ENCODE measurements around the gene SYT12.

The SYT12 gene

GRCh38 chr11:67027943-67028542, 5.1 kb downstream of the SYT12 start:
- DNase-seq (ENCODE audit: low read depth in 2 of 2): no peak

GRCh38 chr11:67029146-67029545, 6.2 kb downstream of the SYT12 start:
- DNase-seq (ENCODE audit: low read depth in 2 of 2): no peak

GRCh38 chr11:67030976-67031375, 8.0 kb downstream of the SYT12 start:
- no peak for DNase-seq (ENCODE audit: low read depth in 2 of 2)

- no peak for DNase-seq (ENCODE audit: low read depth in 2 of 2)
Measured at GRCh38 chr11:67031791-67032561, 9.0 kb downstream of the SYT12 start.

DNA sequence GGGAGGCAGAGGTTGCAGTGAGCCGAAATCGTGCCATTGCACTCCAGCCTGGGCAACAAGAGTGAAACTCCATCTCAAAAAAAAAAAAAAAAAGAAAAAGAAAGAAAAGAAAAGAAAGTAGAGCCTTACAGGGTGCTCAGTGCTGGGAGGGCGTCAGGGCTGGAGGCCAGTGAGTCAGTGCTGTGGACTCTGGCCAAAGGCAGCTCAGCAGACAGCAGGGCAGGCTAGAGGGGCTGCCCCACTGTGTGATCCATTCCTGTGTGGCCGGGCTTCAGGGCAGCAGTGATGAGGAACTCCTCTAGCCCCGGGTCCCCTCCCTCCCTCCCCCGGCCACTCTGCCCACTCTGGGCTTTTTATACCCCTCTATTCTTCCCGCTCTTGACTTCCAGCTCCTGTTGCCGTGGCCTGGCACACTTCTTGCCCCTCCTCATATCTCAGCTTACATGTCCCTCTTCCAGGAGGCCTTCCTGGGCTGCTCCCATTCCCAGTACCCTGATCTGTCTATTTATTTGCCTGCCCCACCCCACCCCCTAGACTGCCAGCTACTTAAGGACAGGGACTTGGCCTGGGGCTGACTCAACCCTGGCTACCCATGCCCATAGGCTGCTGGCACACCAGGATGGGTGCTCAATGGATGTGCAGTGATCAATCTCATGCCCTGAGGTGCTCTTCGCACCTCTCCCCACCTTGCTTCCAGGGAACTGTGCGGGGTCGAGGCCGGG, 10.1 kb downstream of the SYT12 start:
- no peak for DNase-seq (ENCODE audit: low read depth in 2 of 2)

DNA sequence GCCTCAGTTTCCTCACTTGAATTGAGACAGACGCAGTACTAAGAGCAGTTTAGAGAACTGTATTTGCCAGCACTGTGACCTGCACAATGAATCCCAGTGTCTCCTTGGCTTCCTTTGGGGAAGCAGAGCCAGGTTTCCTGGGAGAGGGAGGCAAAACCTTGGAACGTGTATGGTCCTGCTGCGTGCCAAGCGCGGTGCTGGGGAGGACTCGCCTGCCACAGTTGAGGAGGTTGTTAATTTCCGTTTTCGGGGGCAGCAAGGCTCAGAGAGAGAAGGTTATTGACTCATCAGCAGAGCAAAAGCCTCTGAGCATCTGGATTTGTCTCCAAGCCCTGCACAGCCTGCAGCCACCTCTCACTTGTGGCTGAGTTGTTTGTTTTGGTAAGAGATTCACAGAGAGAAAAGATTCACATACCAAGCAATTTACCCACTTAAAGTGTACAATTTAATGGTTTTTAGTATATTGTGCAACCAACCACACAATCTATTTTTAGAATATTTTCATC, 10.8 kb downstream of the SYT12 start:
- no peak for DNase-seq (ENCODE audit: low read depth in 2 of 2)

DNA sequence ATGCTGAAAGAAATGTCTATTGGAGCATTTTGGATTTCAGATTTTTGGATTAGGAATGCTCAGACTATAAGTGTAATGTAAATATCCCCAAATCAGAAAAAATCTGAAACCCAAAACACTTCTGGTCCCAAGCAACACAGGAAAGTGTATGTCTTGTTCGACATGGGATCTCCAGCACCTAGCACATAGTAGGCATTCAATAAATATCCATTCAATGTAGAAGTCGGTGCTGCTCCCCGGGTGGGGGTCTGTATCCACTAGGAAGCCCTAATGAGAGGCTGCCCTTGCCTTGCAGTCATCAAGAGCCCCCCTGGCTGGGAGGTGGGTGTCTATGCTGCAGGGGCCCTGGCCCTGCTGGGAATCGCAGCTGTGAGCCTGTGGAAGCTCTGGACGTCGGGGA, 11.4 kb downstream of the SYT12 start:
- DNase-seq (ENCODE audit: low read depth in 2 of 2): no peak

DNA sequence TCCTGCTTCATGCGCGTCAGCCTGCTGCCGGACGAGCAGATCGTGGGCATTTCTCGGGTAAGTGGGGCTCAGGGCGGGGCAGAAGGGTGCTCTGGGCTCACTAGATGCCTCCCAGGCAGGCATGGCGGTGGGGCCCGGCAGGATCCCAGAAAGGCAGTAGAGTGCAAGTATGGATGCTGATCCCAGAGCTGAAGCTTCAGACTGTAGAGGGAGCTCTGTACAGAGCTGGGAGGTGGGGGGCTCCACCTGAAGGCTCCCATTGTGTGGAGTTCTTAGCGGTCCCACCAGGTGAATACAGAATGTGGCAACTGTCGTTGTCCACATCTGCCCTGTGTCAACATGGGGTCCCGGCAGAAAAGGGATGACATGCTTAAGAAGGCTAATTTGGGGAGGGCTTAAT, 17.2 kb downstream of the SYT12 start:
- no peak for DNase-seq (ENCODE audit: low read depth in 2 of 2)

- DNase-seq (ENCODE audit: low read depth in 2 of 2): no peak
Measured at GRCh38 chr11:67041602-67042001, 18.7 kb downstream of the SYT12 start.

DNA sequence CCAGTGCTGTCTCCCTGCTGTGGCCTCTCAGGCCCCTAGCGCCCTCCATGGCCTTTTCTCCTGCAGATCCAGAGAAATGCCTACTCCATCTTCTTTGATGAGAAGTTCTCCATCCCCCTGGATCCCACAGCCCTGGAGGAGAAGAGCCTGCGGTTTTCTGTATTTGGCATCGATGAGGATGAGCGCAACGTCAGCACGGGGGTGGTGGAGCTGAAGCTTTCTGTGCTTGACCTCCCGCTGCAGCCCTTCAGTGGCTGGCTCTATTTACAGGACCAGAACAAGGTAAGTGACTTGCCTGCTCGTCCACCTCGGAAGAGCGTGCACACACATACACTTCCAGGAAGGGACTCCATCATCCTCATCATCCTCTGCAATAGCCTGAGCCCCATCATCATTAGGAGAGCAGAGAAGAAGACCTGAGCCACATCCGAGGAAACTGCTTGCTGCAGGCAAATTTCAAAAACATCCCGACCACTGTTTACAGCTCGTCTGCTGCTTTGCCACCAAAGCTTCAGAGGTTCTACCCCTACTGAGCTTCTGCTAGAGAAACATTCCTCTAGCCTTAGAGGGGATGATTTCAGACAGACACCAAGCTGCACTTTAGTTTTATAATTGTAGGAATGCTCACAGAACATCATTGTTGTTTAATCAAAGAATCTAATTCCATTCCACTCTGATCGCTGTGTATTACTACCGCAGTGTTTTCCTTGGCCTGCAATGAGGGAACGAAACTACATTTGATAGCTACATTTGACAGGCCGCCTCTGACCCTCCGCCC, 20.8 kb downstream of the SYT12 start:
- DNase-seq (ENCODE audit: low read depth in 2 of 2): no peak

DNA sequence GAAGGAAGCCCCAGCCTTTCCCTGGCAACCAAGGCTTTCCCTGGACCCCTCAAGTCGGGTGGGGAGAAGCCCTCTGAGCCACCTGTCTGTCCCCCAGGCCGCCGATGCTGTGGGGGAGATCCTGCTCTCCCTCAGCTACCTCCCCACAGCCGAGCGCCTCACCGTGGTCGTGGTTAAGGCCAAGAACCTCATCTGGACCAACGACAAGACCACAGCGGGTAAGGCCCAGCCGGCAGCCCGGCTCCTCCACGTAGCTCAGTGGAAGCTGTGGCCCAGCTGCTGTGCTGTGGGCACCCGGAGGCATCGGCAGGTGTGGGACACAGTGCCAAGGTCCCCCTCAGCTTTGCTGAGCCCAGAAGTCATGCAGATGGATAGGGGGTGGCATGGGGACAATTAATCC, 21.6 kb downstream of the SYT12 start:
- DNase-seq (ENCODE audit: low read depth in 2 of 2): no peak

DNA sequence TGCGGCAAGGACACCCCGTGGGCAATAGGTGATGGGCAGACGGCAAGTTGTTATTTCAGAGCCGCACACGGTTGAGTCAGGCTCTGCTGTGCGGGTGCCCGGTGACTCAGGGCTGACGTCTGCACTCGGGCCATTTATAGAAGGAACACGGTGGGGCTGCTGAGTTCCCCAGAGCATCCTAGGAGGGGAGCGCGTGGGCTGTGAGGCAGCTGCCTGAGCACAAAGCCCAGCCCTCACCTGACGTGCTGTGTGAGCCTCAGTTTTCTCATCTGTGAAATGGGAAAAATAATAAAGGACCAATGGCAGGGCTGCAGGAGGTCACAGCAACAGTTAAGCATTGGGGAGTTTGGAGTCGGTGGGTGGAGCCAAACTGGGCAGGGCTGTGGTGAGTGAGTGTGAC, 22.4 kb downstream of the SYT12 start:
- no peak for DNase-seq (ENCODE audit: low read depth in 2 of 2)

GRCh38 chr11:67048515-67049130, 25.7 kb downstream of the SYT12 start:
- DNase-seq (ENCODE audit: low read depth in 2 of 2): no peak

DNA sequence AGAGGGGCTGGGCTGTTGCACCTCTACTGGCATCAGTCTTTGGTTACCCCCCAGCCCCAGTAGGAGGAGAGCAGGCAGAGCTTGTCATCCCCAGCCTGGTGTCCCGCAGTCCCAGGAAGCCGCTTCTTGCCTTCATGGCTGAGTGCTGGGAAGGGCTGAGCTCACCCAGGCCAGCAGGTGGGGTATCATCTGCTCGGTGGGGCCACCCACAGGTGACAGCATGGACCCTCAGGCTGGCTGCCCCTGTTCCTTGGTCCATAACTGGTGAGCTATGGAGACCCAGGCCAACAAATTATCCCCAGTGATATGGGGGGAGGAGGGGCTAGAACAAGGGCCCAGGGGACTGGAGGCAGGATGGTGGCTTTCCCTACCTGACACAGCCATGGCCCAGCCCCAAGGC, 27.2 kb downstream of the SYT12 start:
- no peak for DNase-seq (ENCODE audit: low read depth in 2 of 2)

- DNase-seq (ENCODE audit: low read depth in 2 of 2): no peak
Measured at GRCh38 chr11:67051180-67051893, 28.4 kb downstream of the SYT12 start.

- no peak for DNase-seq (ENCODE audit: low read depth in 2 of 2)
Measured at GRCh38 chr11:67051945-67052488, 29.1 kb downstream of the SYT12 start.

- DNase-seq (ENCODE audit: low read depth in 2 of 2): no peak
Measured at GRCh38 chr11:67052891-67053290, 30.0 kb downstream of the SYT12 start.

DNA sequence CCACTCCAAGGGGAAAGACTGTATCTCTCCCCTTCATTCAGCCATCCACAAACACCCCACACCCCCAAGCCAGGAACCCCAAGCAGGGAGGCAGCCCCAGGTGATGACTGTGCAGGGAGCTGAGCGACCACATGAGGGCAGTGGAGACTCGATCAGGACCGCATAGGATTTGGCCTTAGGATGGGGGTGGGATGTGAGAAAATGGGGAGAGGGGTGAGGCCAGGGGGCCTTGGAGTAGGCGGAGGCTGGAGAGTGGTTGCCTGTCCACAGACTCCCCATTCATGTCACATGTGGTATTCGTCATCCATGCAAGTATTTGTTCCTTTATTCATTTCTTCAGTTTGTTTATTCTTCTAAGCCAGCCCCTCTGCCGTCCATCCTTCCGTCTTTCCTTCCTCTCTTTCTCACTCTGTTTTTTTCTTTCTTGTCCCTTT, 31.0 kb downstream of the SYT12 start:
- DNase-seq (ENCODE audit: low read depth in 2 of 2): no peak

DNA sequence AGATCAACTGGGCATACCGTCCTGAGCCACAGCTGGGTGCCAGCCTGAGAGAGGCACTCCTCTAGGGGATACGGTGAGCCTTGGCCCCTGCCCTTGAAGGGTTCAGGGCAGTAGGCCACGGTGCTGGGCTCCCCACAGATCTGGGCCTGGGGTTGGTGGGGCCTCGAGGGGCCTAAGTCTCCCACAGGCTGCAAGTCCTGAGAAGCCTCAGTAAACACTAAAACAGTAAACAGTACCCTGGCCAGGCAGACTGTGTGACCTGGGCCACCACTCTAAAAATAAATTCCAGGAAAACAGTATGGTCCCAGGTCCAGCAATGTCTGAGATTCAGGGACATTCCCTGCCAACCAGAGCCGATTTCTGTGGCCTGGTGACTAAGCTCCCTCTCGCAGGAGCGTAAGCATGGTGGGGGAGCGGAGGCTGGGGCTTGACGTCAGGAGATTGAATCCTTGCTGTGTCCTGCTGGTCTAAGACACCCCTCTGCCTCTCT, 31.5 kb downstream of the SYT12 start:
- no peak for DNase-seq (ENCODE audit: low read depth in 2 of 2)

DNA sequence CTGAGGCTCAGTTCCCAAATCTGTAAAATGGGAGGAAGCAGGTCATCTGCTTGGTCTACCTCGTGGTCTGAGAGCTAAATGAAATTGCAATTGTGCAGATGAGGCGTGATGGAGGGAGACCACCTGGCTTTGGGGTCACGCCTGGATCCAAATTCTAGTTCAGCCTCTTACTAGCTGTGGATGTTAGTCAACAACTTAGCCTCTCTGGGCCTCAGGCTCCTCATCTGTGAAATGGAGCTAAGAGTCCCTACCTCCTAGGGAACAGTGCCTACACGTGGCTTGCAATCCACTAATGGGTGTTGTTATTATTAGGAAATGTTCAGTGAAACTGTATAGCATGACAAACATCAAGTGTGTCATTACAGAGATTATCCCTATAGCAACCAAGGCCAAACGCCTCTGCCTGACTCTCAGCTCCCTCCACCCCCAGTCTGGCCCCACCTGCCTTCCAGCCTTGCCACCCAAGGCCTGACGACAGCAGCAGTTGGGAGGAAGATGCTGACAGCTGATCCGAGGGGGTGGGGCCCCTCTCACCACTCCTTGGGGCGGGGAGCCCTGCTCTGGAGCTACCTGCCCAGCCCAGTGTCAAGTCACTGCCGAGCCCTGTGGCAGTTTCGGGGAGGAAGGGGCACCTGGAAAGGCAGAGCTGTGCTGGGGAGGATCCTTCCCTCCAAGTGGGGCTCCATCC, 32.0 kb downstream of the SYT12 start:
- no peak for DNase-seq (ENCODE audit: low read depth in 2 of 2)
